ENCODE data around the gene MST1. TPM values are rescaled to one million over a fixed set of nuclear protein-coding genes. Genes with fewer than 3 reads are reported as not detected.

MST1 gene
- total RNA-seq, 2 experiments from 2014 or later, result 3.8 to 4.7 TPM

DNA sequence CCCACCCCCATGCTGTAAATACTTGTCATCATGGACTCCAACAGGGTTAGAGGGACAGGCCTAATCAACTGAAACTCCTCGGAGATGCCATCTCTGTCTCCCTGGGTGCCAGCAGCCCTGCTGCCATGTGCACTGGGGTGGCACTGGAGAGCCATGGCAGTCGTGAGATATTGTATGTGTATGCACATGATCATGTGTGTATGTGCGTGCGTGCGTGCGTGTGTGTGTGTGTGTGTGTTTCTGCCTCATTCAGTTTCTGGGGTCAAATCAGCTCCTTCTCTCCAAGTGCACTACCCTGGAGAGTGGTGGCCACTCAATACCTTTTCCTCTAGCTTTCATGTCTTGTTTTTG is 18.4 kb downstream of the MST1 start:
- H3K9me3 Mint-ChIP-seq (ENCODE audit: insufficient read depth), result no peaks in the 10 kb centered on the region
- DNase-seq, result no peak
- H3K36me3 Mint-ChIP-seq (ENCODE audit: low read depth), result peaks cover 7% of the 10 kb centered on the region
- H3K4me3 Mint-ChIP-seq, result no peak overlapping the region
- H3K4me1 Mint-ChIP-seq (ENCODE audit: low read depth), result peaks cover 26% of the 10 kb centered on the region
- no peaks in the 10 kb centered on the region for H3K27me3 Mint-ChIP-seq (ENCODE audit: low read depth)
- H3K27ac Mint-ChIP-seq, result no peak overlapping the region
- POLR2A ChIA-PET, result no interaction called here
- CTCF ChIA-PET, result interaction anchor here (0.7 to 5.4 kb wide), 14 partner anchors 13 to 151 kb away, joined by 3 to 228 read pairs (median 4); partner anchors contain the start of gene INKA1
- ATAC-seq, result no peak

- no peaks in the 10 kb centered on the region for H3K27me3 Mint-ChIP-seq (ENCODE audit: low read depth)
- H3K36me3 Mint-ChIP-seq (ENCODE audit: low read depth), result peaks cover 2% of the 10 kb centered on the region
- H3K27ac Mint-ChIP-seq, result no peak overlapping the region
- H3K4me3 Mint-ChIP-seq, result no peak overlapping the region
- peaks cover 20% of the 10 kb centered on the region for H3K4me1 Mint-ChIP-seq (ENCODE audit: low read depth)
- ChIA-PET POLR2A (no interaction called here), CTCF (interaction anchor here (5.4 kb wide), 1 partner anchor 131 kb away, joined by 228 read pairs; no protein-coding TSS in a partner anchor)
- H3K9me3 Mint-ChIP-seq (ENCODE audit: insufficient read depth), result no peaks in the 10 kb centered on the region
- DNase-seq, result no peak
- ATAC-seq, result no peak
These were observed 19.9 kb downstream of the MST1 start for GRCh38 chr3:49669352-49669751.

- Mint-ChIP-seq H3K4me3 (no peak overlapping the region), H3K27me3 (ENCODE audit: low read depth) (no peaks in the 10 kb centered on the region), H3K9me3 (ENCODE audit: insufficient read depth) (no peaks in the 10 kb centered on the region), H3K27ac (no peak overlapping the region), H3K36me3 (ENCODE audit: low read depth) (peaks cover 2% of the 10 kb centered on the region), H3K4me1 (ENCODE audit: low read depth) (peaks cover 20% of the 10 kb centered on the region)
- DNase-seq (no peak), ATAC-seq (no peak)
- ChIA-PET POLR2A (no interaction called here), CTCF (interaction anchor here (5.4 kb wide), 1 partner anchor 130 kb away, joined by 228 read pairs; no protein-coding TSS in a partner anchor)
These were observed 20.4 kb downstream of the MST1 start for GRCh38 chr3:49668861-49669260.

DNA sequence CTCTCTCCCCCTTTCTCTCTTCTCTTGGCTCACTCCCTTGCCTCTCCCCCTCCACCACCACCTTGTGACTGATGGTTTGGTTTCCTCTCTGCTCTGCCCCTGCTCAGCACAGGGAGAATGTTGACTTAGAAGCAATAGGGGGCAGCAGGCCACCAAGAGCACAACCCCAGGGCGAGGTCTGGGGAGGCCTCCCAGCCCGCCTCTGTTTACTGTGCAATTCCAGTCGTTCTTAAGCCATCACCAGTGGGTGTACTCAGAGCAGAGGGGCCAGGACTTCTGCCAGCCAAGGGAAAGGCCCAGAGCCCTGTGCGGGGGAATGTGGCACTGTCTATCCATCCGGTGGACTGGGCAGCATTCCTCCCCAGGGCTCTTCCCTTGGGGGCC is 20.9 kb downstream of the MST1 start:
- DNase-seq (no peak), ATAC-seq (no peak)
- Mint-ChIP-seq H3K27ac (no peak overlapping the region), H3K4me3 (no peak overlapping the region), H3K4me1 (ENCODE audit: low read depth) (peaks cover 20% of the 10 kb centered on the region), H3K27me3 (ENCODE audit: low read depth) (no peaks in the 10 kb centered on the region), H3K9me3 (ENCODE audit: insufficient read depth) (no peaks in the 10 kb centered on the region), H3K36me3 (ENCODE audit: low read depth) (peaks cover 2% of the 10 kb centered on the region)
- ChIA-PET POLR2A (no interaction called here), CTCF (interaction anchor here (5.4 kb wide), 1 partner anchor 130 kb away, joined by 228 read pairs; no protein-coding TSS in a partner anchor)

DNA sequence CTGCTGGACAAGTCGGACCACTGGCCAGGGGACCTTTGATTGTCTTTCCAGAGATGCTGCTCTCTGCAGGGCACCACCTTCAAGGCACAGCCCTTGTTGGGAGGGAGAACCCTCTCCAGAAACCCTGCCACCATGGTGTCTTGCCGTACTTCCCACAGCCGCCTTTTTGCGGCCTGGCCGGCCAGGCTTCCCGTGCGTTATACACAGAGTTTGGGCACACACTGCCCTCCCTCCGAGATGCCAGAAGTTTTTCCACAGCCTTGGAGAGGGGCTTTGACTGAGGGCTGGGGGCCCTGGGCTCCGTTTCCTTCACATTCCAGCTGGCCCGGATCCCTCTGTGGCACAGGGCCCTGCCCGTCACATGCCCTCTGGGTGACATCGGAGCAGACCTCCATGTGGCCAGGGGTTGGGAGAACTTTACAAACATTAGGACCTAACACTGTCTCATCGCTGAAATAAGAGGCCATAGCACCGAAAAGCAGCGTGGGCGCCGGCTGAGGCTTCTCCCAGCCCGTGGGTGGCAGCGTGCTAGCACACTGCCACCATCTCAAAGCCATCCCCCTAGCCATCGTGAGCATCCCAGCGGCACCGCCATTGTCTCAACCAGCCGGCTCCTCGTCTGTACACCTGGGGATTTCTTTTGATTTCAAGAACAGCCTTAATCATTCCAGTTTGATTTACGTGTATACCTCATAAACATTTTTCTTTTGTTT is 21.4 kb downstream of the MST1 start:
- Mint-ChIP-seq H3K36me3 (ENCODE audit: low read depth) (peaks cover 2% of the 10 kb centered on the region), H3K4me1 (ENCODE audit: low read depth) (peaks cover 16% of the 10 kb centered on the region), H3K9me3 (ENCODE audit: insufficient read depth) (no peaks in the 10 kb centered on the region), H3K27me3 (ENCODE audit: low read depth) (no peaks in the 10 kb centered on the region), H3K4me3 (no peak overlapping the region), H3K27ac (no peak overlapping the region)
- ChIA-PET POLR2A (no interaction called here), CTCF (no interaction called here)
- DNase-seq (no peak), ATAC-seq (no peak)

DNA sequence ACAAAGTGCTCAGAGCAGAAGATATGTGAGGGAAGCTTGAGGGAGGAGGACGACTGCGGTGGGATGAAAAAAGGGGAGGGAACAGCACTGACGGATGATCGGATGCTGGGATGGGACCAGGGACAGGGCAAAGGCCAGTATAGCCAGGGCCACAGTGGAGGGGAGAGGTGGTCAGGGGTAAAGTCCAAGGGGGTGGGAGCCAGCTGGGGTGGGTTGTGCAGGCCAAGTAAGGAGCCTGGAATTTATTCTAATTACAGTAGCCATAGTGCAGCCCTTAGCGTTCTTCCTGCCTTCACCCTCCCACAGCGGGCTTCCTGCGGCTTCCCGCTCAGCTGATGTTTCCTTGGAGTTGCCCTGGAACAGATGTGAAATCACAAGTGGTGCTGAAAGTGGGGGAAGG is 22.7 kb downstream of the MST1 start:
- no peaks in the 10 kb centered on the region for H3K27me3 Mint-ChIP-seq (ENCODE audit: low read depth)
- ATAC-seq, result no peak
- POLR2A ChIA-PET, result no interaction called here
- no peak overlapping the region for H3K4me3 Mint-ChIP-seq
- DNase-seq, result no peak
- no peaks in the 10 kb centered on the region for H3K9me3 Mint-ChIP-seq (ENCODE audit: insufficient read depth)
- CTCF ChIA-PET, result interaction anchor here (1.4 kb wide), 1 partner anchor 127 kb away, joined by 9 read pairs; no protein-coding TSS in a partner anchor
- no peaks in the 10 kb centered on the region for H3K36me3 Mint-ChIP-seq (ENCODE audit: low read depth)
- peaks cover 9% of the 10 kb centered on the region for H3K4me1 Mint-ChIP-seq (ENCODE audit: low read depth)
- no peak overlapping the region for H3K27ac Mint-ChIP-seq

- Mint-ChIP-seq H3K27ac (peak overlapping the region; percentile 66), H3K4me1 (ENCODE audit: low read depth) (peaks cover 8% of the 10 kb centered on the region), H3K27me3 (ENCODE audit: low read depth) (no peaks in the 10 kb centered on the region), H3K9me3 (ENCODE audit: insufficient read depth) (no peaks in the 10 kb centered on the region), H3K36me3 (ENCODE audit: low read depth) (no peaks in the 10 kb centered on the region), H3K4me3 (no peak overlapping the region)
- DNase-seq, result no peak
- CTCF ChIA-PET, result interaction anchor here (1.4 kb wide), 2 partner anchors 126 kb away, joined by 9 read pairs; no protein-coding TSS in a partner anchor
- POLR2A ChIA-PET, result no interaction called here
- ATAC-seq, result no peak
These were observed 23.3 kb downstream of the MST1 start for GRCh38 chr3:49665822-49666519.

GRCh38 chr3:49664300-49664699 is 25.0 kb downstream of the MST1 start:
- Mint-ChIP-seq H3K27ac (peak overlapping the region; percentile 1), H3K9me3 (ENCODE audit: insufficient read depth) (no peaks in the 10 kb centered on the region), H3K4me3 (no peak overlapping the region), H3K4me1 (ENCODE audit: low read depth) (peaks cover 8% of the 10 kb centered on the region), H3K36me3 (ENCODE audit: low read depth) (no peaks in the 10 kb centered on the region), H3K27me3 (ENCODE audit: low read depth) (no peaks in the 10 kb centered on the region)
- ATAC-seq (no peak), DNase-seq (no peak)
- ChIA-PET CTCF (no interaction called here), POLR2A (interaction anchor here (1.2 kb wide), 1 partner anchor 9 kb away, joined by 4 read pairs; no protein-coding TSS in a partner anchor)

GRCh38 chr3:49663831-49664230 is 25.4 kb downstream of the MST1 start:
- no peaks in the 10 kb centered on the region for H3K27me3 Mint-ChIP-seq (ENCODE audit: low read depth)
- ATAC-seq, result no peak
- H3K9me3 Mint-ChIP-seq (ENCODE audit: insufficient read depth), result no peaks in the 10 kb centered on the region
- peak overlapping the region; percentile 1 for H3K27ac Mint-ChIP-seq
- peaks cover 8% of the 10 kb centered on the region for H3K4me1 Mint-ChIP-seq (ENCODE audit: low read depth)
- H3K36me3 Mint-ChIP-seq (ENCODE audit: low read depth), result no peaks in the 10 kb centered on the region
- no peak overlapping the region for H3K4me3 Mint-ChIP-seq
- POLR2A ChIA-PET, result interaction anchor here (1.2 kb wide), 1 partner anchor 9 kb away, joined by 4 read pairs; no protein-coding TSS in a partner anchor
- no peak for DNase-seq
- CTCF ChIA-PET, result no interaction called here

GRCh38 chr3:49662720-49663413 is 26.4 kb downstream of the MST1 start:
- POLR2A ChIA-PET, result no interaction called here
- Mint-ChIP-seq H3K27ac (no peak overlapping the region), H3K27me3 (ENCODE audit: low read depth) (no peaks in the 10 kb centered on the region), H3K9me3 (ENCODE audit: insufficient read depth) (no peaks in the 10 kb centered on the region), H3K36me3 (ENCODE audit: low read depth) (no peaks in the 10 kb centered on the region), H3K4me1 (ENCODE audit: low read depth) (peaks cover 8% of the 10 kb centered on the region), H3K4me3 (no peak overlapping the region)
- DNase-seq (no peak), ATAC-seq (no peak)
- CTCF ChIA-PET, result no interaction called here

GRCh38 chr3:49662021-49662420 is 27.3 kb downstream of the MST1 start:
- ChIA-PET CTCF (no interaction called here), POLR2A (no interaction called here)
- no peaks in the 10 kb centered on the region for H3K27me3 Mint-ChIP-seq (ENCODE audit: low read depth)
- H3K4me3 Mint-ChIP-seq, result no peak overlapping the region
- ATAC-seq (no peak), DNase-seq (no peak)
- H3K9me3 Mint-ChIP-seq (ENCODE audit: insufficient read depth), result no peaks in the 10 kb centered on the region
- no peak overlapping the region for H3K27ac Mint-ChIP-seq
- no peaks in the 10 kb centered on the region for H3K36me3 Mint-ChIP-seq (ENCODE audit: low read depth)
- peaks cover 8% of the 10 kb centered on the region for H3K4me1 Mint-ChIP-seq (ENCODE audit: low read depth)

DNA sequence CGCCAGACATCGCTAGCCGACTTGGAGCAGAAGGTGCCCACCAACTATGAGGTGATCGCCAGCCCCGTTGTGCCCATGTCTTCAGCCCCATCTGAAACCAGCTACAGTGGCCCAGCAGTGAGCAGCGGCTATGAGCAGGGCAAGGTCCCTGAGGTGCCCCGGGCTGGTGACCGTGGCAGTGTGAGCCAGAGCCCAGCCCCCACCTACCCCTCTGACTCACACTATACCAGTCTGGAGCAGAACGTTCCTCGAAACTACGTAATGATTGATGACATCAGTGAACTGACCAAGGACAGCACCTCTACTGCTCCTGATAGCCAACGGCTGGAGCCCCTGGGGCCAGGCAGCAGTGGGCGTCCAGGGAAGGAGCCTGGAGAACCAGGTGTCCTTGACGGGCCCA is 28.0 kb downstream of the MST1 start:
- Mint-ChIP-seq H3K36me3 (ENCODE audit: low read depth) (no peaks in the 10 kb centered on the region), H3K9me3 (ENCODE audit: insufficient read depth) (no peaks in the 10 kb centered on the region), H3K4me1 (ENCODE audit: low read depth) (peaks cover 8% of the 10 kb centered on the region), H3K27ac (no peak overlapping the region), H3K4me3 (no peak overlapping the region), H3K27me3 (ENCODE audit: low read depth) (peaks cover 3% of the 10 kb centered on the region)
- ChIA-PET POLR2A (no interaction called here), CTCF (interaction anchor here (1.5 kb wide), 1 partner anchor 121 kb away, joined by 4 read pairs; no protein-coding TSS in a partner anchor)
- ATAC-seq (no peak), DNase-seq (no peak)
